Mesenchymal stem cell (in vitro differentiated cells and primary cell): ENCODE results near the gene PI4K2B. TPM values are rescaled to one million over a fixed set of nuclear protein-coding genes. Genes with fewer than 3 reads are reported as not detected.
A peak's percentile ranks its signal among the peaks of the same experiment; 100 is the strongest.
"Not testable (repeated sequence)": the region's sequence is repeated elsewhere in the genome, so short reads cannot be mapped to it uniquely, and the experiment has no call there.

Experiments used
- DNase-seq: peaks from one replicate; pipeline ENCODE4 v3.0.0-alpha.2; 2013
- H2AFZ ChIP-seq: one replicate; pipeline ENCODE4 v1.6.1; 2013; ENCODE audit warnings: low read depth, mild to moderate bottlenecking, control low read depth, inconsistent platforms, low read length, moderate library complexity
- H2AK5ac ChIP-seq: 2 replicates; pipeline ENCODE4 v1.6.1; 2013; ENCODE audit warnings: low read length, moderate library complexity, mild to moderate bottlenecking, inconsistent platforms; ENCODE audit not compliant: severe bottlenecking
- H2BK120ac ChIP-seq: one replicate; pipeline ENCODE4 v1.6.1; 2013; ENCODE audit warnings: low read depth, mild to moderate bottlenecking, inconsistent platforms, low read length, moderate library complexity
- H2BK12ac ChIP-seq, 2 experiments: one replicate each; pipeline ENCODE4 v1.6.1; 2013; ENCODE audit warnings: inconsistent platforms in 2 of 2, low read length in 2 of 2, mild to moderate bottlenecking in 2 of 2, moderate library complexity in 2 of 2, control low read depth in 1 of 2
- H2BK15ac ChIP-seq: one replicate; pipeline ENCODE4 v1.6.1; 2013; ENCODE audit warnings: mild to moderate bottlenecking, low read depth, inconsistent platforms; ENCODE audit not compliant: poor library complexity, severe bottlenecking
- H2BK5ac ChIP-seq: 2 replicates; pipeline ENCODE4 v1.6.1; 2013; ENCODE audit warnings: low read depth, mild to moderate bottlenecking, low read length, control low read depth, inconsistent platforms; ENCODE audit not compliant: poor library complexity, severe bottlenecking
- H3K14ac ChIP-seq, 2 experiments: one replicate each; pipeline ENCODE4 v1.6.1; 2013; ENCODE audit warnings: inconsistent platforms in 2 of 2, low read length in 2 of 2, control low read depth in 1 of 2, mild to moderate bottlenecking in 1 of 2, moderate library complexity in 1 of 2
- H3K18ac ChIP-seq, 2 experiments: one replicate each; pipeline ENCODE4 v1.6.1; 2013; ENCODE audit warnings: inconsistent platforms in 2 of 2, low read length in 2 of 2, control low read depth in 1 of 2, low read depth in 1 of 2, mild to moderate bottlenecking in 1 of 2
- H3K23ac ChIP-seq, 2 experiments: one replicate each; pipeline ENCODE4 v1.6.1; 2013; ENCODE audit warnings: inconsistent platforms in 2 of 2, low read length in 2 of 2, mild to moderate bottlenecking in 2 of 2, moderate library complexity in 2 of 2, control low read depth in 1 of 2
- H3K27ac ChIP-seq: 2 replicates; pipeline ENCODE4 v1.5.1; 2013; ENCODE audit warnings: mild to moderate bottlenecking, moderate library complexity, low read length, control low read depth, inconsistent platforms; ENCODE audit not compliant: poor library complexity, severe bottlenecking
- H3K27me3 ChIP-seq, 2 experiments: 2 replicates each; pipeline versions ENCODE4 v1.6.1 to v1.7.0; 2013; ENCODE audit warnings: low read length in 2 of 2, mild to moderate bottlenecking in 2 of 2, moderate library complexity in 2 of 2, control low read depth in 1 of 2, inconsistent platforms in 1 of 2; ENCODE audit not compliant: control insufficient read depth in 1 of 2, insufficient read depth in 1 of 2
- H3K36me3 ChIP-seq, 2 experiments: 2 replicates each; pipeline versions ENCODE4 v1.6.1 to v1.7.0; 2013; ENCODE audit warnings: low read length in 2 of 2, control low read depth in 1 of 2, inconsistent platforms in 1 of 2, low read depth in 1 of 2, mild to moderate bottlenecking in 1 of 2; ENCODE audit not compliant: insufficient read depth in 2 of 2, control insufficient read depth in 1 of 2
- H3K4ac ChIP-seq, 2 experiments: one replicate each; pipeline ENCODE4 v1.6.1; 2013; ENCODE audit warnings: inconsistent platforms in 2 of 2, low read length in 2 of 2, mild to moderate bottlenecking in 2 of 2, moderate library complexity in 2 of 2, control low read depth in 1 of 2, low read depth in 1 of 2
- H3K4me1 ChIP-seq: 2 replicates; pipeline ENCODE4 v1.6.1; 2013; ENCODE audit warnings: low read depth, low read length, control low read depth; ENCODE audit not compliant: control insufficient read depth, insufficient read depth
- H3K4me2 ChIP-seq: 2 replicates; pipeline ENCODE4 v1.6.1; 2013; ENCODE audit warnings: low read length, mild to moderate bottlenecking, inconsistent platforms; ENCODE audit not compliant: poor library complexity, severe bottlenecking
- H3K4me3 ChIP-seq, 2 experiments: 2 replicates each; pipeline versions ENCODE4 v1.5.1 to v1.7.0; 2013; ENCODE audit warnings: low read length in 2 of 2, mild to moderate bottlenecking in 2 of 2, control low read depth in 1 of 2, low read depth in 1 of 2; ENCODE audit not compliant: insufficient read depth in 1 of 2
- H3K79me1 ChIP-seq: replicated peaks from 2 replicates; pipeline ENCODE4 v1.6.1; 2013; ENCODE audit warnings: mild to moderate bottlenecking, control low read depth, low read length, inconsistent platforms; ENCODE audit not compliant: poor library complexity, severe bottlenecking
- H3K9ac ChIP-seq: 2 replicates; pipeline ENCODE4 v1.7.0; 2013; ENCODE audit warnings: mild to moderate bottlenecking, low read length, moderate library complexity
- H3K9me3 ChIP-seq: 2 replicates; pipeline ENCODE4 v1.7.0; 2013; ENCODE audit warnings: mild to moderate bottlenecking, low read length; ENCODE audit not compliant: control insufficient read depth
- H4K8ac ChIP-seq: one replicate; pipeline ENCODE4 v1.6.1; 2013; ENCODE audit warnings: inconsistent platforms, mild to moderate bottlenecking, low read length, moderate library complexity
- H4K91ac ChIP-seq: one replicate; pipeline ENCODE4 v1.6.1; 2013; ENCODE audit warnings: mild to moderate bottlenecking, low read length, inconsistent platforms
- WGBS: methylation state at CpG from one replicate; pipeline ENCODE4 v1.1.7; 2013; ENCODE audit warnings: mixed read lengths; 5-methylcytosine and 5-hydroxymethylcytosine counted together
- small RNA-seq: library from polyadenylated mRNA; stranded (forward); fragments of <200 nt; extraction: miRNeasy Mini kit (QIAGEN cat#:217004); gene quantifications from one replicate; pipeline ENCODE3, GENCODE V24; 2013; ENCODE audit warnings: low read depth

PI4K2B gene

GRCh38 chr4:25321703-25322102 is 87.9 kb downstream of the PI4K2B start:
- no peak overlapping the region for H2BK15ac ChIP-seq
- no peak overlapping the region for H3K4ac ChIP-seq
- peak overlapping the region; percentile 87 for H3K9ac ChIP-seq
- no peak overlapping the region for H2BK12ac ChIP-seq
- H3K4me2 ChIP-seq, result no peak overlapping the region
- H3K18ac ChIP-seq, result no peak overlapping the region
- H3K27ac ChIP-seq, result no peak overlapping the region
- H3K9me3 ChIP-seq, result no peaks in the 10 kb centered on the region
- no peak overlapping the region for H2AK5ac ChIP-seq
- WGBS, result 90% methylated on average over 2 of the region's 3 CpGs
- no peak for DNase-seq
- H2AFZ ChIP-seq, result no peak overlapping the region
- H4K91ac ChIP-seq, result no peak overlapping the region
- H3K27me3 ChIP-seq, result no peaks in the 10 kb centered on the region
- no peak overlapping the region for H2BK120ac ChIP-seq
- H3K36me3 ChIP-seq, result peaks cover 3 to 25% of the 10 kb centered on the region in 2 experiments
- H3K14ac ChIP-seq, result no peak overlapping the region
- no peak overlapping the region for H4K8ac ChIP-seq
- H3K23ac ChIP-seq, result no peak overlapping the region
- H3K4me1 ChIP-seq, result no peaks in the 10 kb centered on the region
- no peak overlapping the region for H2BK5ac ChIP-seq
- peaks cover 18% of the 10 kb centered on the region for H3K79me1 ChIP-seq
- H3K4me3 ChIP-seq, result no peak overlapping the region

- not testable (repeated sequence) for H3K4me1 ChIP-seq, H2AFZ ChIP-seq, H2BK120ac ChIP-seq, H3K14ac ChIP-seq, H3K18ac ChIP-seq, H2BK15ac ChIP-seq, H4K91ac ChIP-seq, H3K4me2 ChIP-seq, H3K4me3 ChIP-seq, DNase-seq, H3K36me3 ChIP-seq, H2BK5ac ChIP-seq, H3K9me3 ChIP-seq, H3K9ac ChIP-seq, H3K27ac ChIP-seq, H3K23ac ChIP-seq, H2BK12ac ChIP-seq, H3K4ac ChIP-seq, H4K8ac ChIP-seq, H2AK5ac ChIP-seq, H3K27me3 ChIP-seq
- WGBS, result 96% methylated on average over 2 of the region's 3 CpGs
- peaks cover 28% of the 10 kb centered on the region for H3K79me1 ChIP-seq
Observed at GRCh38 chr4:25328463-25328862, 94.6 kb downstream of the PI4K2B start.

Small RNA genes lying within 50 kb of the gene (small RNA-seq; reads per million reads assigned to genes)
- gene RF00004, result not detected
